Measurements from ENCODE around the gene DLG4. TPM values are rescaled to one million over a fixed set of nuclear protein-coding genes. Genes with fewer than 3 reads are reported as not detected.

DLG4 gene
- total RNA-seq, 1 experiment from 2014 or later: 59.7 TPM

- TF ChIP-seq, protein P1, sequence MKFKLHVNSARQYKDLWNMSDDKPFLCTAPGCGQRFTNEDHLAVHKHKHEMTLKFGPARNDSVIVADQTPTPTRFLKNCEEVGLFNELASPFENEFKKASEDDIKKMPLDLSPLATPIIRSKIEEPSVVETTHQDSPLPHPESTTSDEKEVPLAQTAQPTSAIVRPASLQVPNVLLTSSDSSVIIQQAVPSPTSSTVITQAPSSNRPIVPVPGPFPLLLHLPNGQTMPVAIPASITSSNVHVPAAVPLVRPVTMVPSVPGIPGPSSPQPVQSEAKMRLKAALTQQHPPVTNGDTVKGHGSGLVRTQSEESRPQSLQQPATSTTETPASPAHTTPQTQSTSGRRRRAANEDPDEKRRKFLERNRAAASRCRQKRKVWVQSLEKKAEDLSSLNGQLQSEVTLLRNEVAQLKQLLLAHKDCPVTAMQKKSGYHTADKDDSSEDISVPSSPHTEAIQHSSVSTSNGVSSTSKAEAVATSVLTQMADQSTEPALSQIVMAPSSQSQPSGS (CRISPR knock-in tag; IDR thresholded peaks at IDR 0.05; ENCODE audit: borderline replicate concordance, low read depth): no peak
- TF ChIP-seq GABPB1 (CRISPR knock-in tag; IDR thresholded peaks at IDR 0.05): peak; percentile 60; the same call in 1 of the 2 replicates
- TF ChIP-seq SOX15 (CRISPR knock-in tag; IDR thresholded peaks at IDR 0.05): no peak
- TF ChIP-seq OVOL2 (CRISPR knock-in tag; IDR thresholded peaks at IDR 0.05; ENCODE audit: borderline replicate concordance): no peak
- TF ChIP-seq, protein P2, sequence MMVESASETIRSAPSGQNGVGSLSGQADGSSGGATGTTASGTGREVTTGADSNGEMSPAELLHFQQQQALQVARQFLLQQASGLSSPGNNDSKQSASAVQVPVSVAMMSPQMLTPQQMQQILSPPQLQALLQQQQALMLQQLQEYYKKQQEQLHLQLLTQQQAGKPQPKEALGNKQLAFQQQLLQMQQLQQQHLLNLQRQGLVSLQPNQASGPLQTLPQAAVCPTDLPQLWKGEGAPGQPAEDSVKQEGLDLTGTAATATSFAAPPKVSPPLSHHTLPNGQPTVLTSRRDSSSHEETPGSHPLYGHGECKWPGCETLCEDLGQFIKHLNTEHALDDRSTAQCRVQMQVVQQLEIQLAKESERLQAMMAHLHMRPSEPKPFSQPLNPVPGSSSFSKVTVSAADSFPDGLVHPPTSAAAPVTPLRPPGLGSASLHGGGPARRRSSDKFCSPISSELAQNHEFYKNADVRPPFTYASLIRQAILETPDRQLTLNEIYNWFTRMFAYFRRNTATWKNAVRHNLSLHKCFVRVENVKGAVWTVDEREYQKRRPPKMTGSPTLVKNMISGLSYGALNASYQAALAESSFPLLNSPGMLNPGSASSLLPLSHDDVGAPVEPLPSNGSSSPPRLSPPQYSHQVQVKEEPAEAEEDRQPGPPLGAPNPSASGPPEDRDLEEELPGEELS (CRISPR knock-in tag; IDR thresholded peaks at IDR 0.05): 0 out of 2 replicates have a peak, but pooled peaks have one; percentile 34
- peak; percentile 93 for TF ChIP-seq ZNF263 (CRISPR knock-in tag; IDR thresholded peaks at IDR 0.05; ENCODE audit: low read depth)
- TF ChIP-seq PREB (CRISPR knock-in tag; IDR thresholded peaks at IDR 0.05; ENCODE audit: borderline replicate concordance): no peak
- no peak for TF ChIP-seq ZNF425 (CRISPR knock-in tag; conservative IDR thresholded peaks at IDR 0.05)
- TF ChIP-seq KAT7 (CRISPR knock-in tag; IDR thresholded peaks at IDR 0.05; ENCODE audit: borderline replicate concordance): 0 out of 2 replicates have a peak, but pooled peaks have one; percentile 84
- TF ChIP-seq, protein P3, sequence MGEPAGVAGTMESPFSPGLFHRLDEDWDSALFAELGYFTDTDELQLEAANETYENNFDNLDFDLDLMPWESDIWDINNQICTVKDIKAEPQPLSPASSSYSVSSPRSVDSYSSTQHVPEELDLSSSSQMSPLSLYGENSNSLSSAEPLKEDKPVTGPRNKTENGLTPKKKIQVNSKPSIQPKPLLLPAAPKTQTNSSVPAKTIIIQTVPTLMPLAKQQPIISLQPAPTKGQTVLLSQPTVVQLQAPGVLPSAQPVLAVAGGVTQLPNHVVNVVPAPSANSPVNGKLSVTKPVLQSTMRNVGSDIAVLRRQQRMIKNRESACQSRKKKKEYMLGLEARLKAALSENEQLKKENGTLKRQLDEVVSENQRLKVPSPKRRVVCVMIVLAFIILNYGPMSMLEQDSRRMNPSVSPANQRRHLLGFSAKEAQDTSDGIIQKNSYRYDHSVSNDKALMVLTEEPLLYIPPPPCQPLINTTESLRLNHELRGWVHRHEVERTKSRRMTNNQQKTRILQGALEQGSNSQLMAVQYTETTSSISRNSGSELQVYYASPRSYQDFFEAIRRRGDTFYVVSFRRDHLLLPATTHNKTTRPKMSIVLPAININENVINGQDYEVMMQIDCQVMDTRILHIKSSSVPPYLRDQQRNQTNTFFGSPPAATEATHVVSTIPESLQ (CRISPR knock-in tag; IDR thresholded peaks at IDR 0.05): no peak
- TF ChIP-seq, protein P4, sequence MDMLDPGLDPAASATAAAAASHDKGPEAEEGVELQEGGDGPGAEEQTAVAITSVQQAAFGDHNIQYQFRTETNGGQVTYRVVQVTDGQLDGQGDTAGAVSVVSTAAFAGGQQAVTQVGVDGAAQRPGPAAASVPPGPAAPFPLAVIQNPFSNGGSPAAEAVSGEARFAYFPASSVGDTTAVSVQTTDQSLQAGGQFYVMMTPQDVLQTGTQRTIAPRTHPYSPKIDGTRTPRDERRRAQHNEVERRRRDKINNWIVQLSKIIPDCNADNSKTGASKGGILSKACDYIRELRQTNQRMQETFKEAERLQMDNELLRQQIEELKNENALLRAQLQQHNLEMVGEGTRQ (CRISPR knock-in tag; IDR thresholded peaks at IDR 0.05): 0 out of 2 replicates have a peak, but pooled peaks have one; percentile 7
- TF ChIP-seq ZNF219 (CRISPR knock-in tag; IDR thresholded peaks at IDR 0.05; ENCODE audit: borderline replicate concordance): no peak
- no peak for TF ChIP-seq ZNF416 (CRISPR knock-in tag; IDR thresholded peaks at IDR 0.05)
- no peak for TF ChIP-seq ZNF512 (CRISPR knock-in tag; IDR thresholded peaks at IDR 0.05; ENCODE audit: borderline replicate concordance)
- no peak for TF ChIP-seq IRF1 (CRISPR knock-in tag; IDR thresholded peaks at IDR 0.05)
- TF ChIP-seq IRF2 (CRISPR knock-in tag; IDR thresholded peaks at IDR 0.05; ENCODE audit: borderline replicate concordance, low read depth): no peak
- TF ChIP-seq, protein P5, sequence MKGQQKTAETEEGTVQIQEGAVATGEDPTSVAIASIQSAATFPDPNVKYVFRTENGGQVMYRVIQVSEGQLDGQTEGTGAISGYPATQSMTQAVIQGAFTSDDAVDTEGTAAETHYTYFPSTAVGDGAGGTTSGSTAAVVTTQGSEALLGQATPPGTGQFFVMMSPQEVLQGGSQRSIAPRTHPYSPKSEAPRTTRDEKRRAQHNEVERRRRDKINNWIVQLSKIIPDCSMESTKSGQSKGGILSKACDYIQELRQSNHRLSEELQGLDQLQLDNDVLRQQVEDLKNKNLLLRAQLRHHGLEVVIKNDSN (CRISPR knock-in tag; IDR thresholded peaks at IDR 0.05): no peak
- TF ChIP-seq, protein P6, sequence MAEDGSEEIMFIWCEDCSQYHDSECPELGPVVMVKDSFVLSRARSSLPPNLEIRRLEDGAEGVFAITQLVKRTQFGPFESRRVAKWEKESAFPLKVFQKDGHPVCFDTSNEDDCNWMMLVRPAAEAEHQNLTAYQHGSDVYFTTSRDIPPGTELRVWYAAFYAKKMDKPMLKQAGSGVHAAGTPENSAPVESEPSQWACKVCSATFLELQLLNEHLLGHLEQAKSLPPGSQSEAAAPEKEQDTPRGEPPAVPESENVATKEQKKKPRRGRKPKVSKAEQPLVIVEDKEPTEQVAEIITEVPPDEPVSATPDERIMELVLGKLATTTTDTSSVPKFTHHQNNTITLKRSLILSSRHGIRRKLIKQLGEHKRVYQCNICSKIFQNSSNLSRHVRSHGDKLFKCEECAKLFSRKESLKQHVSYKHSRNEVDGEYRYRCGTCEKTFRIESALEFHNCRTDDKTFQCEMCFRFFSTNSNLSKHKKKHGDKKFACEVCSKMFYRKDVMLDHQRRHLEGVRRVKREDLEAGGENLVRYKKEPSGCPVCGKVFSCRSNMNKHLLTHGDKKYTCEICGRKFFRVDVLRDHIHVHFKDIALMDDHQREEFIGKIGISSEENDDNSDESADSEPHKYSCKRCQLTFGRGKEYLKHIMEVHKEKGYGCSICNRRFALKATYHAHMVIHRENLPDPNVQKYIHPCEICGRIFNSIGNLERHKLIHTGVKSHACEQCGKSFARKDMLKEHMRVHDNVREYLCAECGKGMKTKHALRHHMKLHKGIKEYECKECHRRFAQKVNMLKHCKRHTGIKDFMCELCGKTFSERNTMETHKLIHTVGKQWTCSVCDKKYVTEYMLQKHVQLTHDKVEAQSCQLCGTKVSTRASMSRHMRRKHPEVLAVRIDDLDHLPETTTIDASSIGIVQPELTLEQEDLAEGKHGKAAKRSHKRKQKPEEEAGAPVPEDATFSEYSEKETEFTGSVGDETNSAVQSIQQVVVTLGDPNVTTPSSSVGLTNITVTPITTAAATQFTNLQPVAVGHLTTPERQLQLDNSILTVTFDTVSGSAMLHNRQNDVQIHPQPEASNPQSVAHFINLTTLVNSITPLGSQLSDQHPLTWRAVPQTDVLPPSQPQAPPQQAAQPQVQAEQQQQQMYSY (CRISPR knock-in tag; IDR thresholded peaks at IDR 0.05): no peak
- no peak for TF ChIP-seq ELF4 (CRISPR knock-in tag; IDR thresholded peaks at IDR 0.05; ENCODE audit: low read depth)
Measured at GRCh38 chr17:7252176-7253043, 32.8 kb upstream of the DLG4 start, which contains the start of gene ELP5 (continued).
